HG02759 (cell line): ENCODE data around the gene RNU1-4.
"Not testable (repeated sequence)": the region's sequence is repeated elsewhere in the genome, so short reads cannot be mapped to it uniquely, and the experiment has no call there.

Experiments
- ATAC-seq: cut with Tn5 transposase; IDR thresholded peaks from one replicate; pipeline ENCODE4 v1.9.1; 2021; ENCODE audit warnings: mild to moderate bottlenecking, moderate library complexity; ENCODE audit not compliant: unreplicated experiment

Gene RNU1-4

GRCh38 chr1:16740047-16740964, at the start of gene RNU1-4:
RNU1-4 (plus strand) TSS chr1:16740516.
- peak; percentile 93 for ATAC-seq

DNA sequence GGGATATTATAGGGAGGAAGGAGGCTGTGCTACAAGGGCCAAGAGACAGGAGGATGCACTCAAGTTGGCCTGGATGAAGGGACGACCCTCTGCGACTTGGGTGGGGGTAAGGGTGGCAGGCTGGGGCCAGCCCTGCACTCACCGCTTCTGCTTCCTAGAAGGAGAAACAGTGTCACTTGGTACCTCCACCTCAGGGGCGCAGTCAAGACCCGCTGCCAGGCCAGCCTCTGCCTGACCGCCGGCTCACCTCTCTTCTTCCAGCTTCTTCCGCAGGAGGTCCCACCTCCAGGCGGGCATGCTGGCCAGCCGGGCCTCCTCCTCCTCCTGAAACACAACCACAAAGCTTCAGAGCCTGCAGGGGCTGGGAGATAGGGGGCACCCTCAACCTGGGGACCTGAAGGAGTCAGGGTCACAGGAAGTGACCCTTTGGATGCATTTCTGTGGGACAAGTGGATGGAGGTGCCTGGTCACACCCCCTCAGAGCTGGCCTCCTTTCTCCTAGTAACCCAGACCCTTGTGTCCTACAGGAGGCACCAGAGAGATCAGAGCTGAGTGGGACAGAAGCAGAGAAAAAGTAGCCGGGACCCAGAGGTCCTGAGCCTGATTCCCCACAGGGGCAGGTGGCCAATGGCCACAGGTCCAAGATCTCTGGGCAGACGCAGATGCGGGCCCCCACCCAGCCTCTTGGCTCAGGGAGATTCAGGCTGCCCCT, 49.2 kb upstream of the RNU1-4 start:
- not testable (repeated sequence) for ATAC-seq

DNA sequence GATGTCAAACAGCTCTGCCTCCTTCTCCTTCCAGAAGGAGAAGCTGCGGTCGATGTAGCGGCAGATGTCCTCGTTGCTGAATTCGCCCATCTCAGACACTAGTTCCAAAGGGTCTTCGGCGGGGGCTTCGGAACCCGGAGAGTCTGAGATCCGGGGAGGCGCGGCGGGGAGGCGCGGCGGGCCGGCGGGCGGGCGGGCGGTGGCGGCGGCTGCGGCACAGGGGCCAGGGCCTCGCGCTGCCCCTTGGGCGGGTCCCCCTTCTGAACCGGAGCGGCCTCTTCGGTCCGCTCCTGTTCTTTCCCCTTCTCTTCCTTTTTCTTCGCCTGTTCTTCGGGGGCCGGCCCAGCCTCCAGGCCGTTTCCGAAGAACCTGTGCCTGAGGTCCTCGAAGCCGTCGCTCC, 48.0 kb upstream of the RNU1-4 start:
- ATAC-seq = not testable (repeated sequence)

DNA sequence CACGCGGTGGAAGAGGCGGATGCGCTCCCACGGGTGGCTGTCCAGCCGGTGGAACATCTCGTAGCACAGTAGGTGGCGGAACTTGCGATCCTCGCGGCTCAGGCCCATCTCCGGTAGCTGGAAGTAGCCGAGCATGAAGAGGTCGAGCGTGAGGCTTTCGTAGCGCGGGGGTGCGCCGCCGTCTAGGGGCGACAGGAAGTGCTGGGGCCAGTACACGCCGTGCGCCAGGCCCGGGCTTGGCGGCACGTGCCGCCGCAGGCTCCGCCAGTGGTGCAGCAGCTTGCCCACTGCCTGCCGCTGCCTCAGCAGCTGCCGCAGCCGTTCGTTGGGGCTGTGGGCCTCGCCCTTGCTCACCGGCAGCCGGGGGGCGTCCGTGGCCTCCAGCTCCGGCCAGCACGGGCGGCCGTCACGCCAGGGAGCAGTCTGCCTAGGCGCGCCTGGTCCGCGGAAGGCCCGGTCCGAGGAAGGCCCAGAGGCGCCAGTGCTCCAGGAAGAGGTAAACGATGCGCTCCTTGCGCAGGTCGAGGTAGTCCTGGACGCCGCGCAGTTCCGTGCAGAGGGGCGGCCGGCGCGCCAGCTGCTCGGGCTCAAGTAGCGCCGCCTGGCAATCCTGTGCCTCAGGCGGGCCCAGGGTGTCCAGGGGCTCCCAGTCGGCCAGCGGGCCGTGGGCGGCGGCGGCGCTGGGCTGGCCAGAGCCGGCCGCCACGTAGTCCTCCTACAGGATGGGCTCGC, 47.4 kb upstream of the RNU1-4 start:
- ATAC-seq = not testable (repeated sequence)

GRCh38 chr1:16693449-16694307, 46.6 kb upstream of the RNU1-4 start:
- not testable (repeated sequence) for ATAC-seq

DNA sequence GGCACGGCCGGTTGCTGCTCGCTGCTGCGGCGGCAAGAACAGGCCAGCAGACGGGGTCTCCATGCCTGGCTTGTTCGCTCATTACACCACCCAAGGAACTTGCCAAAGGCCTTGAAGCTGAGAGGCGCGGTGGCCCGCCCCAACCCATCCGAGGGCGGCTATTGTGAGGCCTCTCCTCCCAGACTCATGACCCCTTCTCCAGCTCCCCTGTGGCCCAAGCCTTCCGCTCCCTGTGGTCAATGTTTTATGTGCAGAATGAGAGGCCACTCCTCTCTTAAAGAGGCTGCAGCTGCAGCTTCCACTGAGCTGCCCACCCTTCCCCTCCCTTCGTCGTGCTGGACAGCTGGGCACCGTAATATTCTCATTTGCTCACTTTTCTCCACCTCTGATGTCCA, 46.0 kb upstream of the RNU1-4 start:
- ATAC-seq = not testable (repeated sequence)

DNA sequence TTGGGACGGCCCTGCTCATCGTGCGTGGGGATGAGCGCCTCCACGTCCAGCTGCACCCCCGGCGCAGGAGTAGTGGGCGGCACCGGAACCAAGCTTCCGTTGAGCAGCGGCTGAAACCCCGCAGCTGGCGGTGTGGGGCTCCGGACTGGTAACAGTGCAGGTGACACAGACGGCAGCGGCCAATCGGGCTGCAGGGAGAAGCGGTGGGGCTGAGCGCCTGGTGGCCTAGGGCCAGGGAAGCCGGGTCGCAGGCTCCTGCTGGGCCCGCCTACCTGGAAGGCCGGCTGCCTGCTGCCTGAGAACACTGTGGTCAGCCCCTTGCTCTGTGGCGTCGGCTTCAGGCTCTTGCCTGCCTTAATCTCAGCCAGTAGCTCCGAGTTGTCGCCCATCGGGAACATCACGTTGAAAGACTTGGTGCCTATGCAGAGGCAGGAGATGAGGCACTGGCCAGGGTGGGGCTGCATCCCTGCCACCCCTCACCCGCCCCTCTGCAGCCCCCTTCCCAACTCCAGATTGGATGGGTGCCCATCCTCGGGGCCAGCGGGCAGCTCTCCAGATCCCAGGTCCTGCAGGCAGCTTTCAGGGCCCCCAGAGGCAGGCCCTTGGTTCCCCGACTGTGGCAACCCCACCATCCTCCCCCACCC, 43.7 kb upstream of the RNU1-4 start:
- not testable (repeated sequence) for ATAC-seq

DNA sequence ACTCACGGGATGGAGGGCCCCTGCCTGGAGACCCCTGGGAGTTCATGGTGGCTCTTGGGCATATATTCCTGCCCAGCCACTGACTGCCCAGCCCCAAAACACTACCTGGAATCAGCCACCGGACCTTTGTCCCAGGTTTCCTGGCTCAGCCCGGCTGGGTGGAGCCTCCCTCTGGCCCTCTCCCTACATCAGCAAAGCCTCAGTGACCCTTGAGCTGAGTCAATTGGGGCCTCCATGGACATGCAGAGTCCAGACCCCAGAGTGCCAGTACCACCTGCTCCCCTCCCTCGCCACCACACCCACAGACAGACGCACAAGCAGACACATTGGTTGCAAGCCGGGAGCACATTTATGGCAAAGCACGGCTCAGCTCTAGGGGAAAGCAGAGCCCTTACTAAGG, 43.2 kb upstream of the RNU1-4 start:
- ATAC-seq = not testable (repeated sequence)

DNA sequence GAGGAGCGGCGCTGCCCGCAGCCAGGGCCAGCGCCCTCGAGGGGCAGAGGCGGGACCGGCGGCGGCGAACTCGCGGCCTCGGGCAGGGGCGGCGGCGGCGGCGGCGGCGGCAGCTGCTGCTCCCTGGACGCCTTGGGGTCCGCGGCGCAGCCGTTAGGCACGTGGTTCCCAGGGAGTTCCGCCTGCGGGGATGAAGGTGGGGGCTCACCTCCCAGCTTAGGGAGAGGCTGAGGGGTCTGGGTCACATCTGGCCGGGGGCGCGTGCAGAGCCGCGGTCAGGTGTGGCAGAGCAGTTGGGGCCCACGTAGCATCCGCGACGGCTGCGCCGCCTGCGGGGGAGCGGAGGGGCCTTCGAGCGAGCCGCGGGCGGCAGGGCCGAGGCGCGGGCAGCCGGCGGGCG, 40.9 kb upstream of the RNU1-4 start:
- not testable (repeated sequence) for ATAC-seq

DNA sequence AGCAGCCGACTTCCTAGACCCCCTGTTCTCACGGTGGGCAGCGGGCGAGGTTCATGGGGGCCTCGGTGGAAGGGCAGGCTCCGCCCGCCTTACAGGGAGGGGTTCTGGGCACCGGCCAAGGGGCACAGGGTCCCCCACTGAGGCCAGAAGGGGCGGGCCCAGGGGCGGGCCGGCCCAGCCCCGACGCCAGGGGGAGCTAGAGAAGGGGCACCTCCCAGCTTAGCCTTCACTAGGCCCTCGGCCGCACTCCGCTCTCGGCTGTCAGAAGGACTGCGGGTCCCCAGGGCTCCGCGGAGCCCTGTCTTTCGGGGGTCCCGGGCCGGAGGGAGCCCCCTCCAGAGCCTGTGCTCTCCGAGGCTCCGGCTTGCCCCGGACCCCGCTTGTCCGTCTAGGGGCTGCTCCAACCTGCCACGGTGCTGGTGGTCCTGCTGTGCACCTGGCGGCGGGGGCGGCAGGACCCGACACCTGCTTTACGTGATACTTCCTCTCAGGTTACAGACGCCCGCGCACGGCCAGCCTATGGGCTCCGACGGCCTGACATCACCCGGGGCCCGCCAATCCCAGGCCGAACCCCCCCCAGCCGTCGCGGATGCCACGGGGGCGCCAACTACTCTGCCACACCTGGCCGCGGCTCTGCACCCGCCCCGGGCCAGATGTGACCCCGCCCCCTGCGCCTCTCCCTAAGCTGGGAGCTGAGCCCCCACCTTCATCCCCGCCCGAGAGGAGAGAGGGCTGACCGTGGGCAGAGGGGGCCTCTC, 40.0 kb upstream of the RNU1-4 start:
- not testable (repeated sequence) for ATAC-seq

GRCh38 chr1:16701189-16701588, 39.1 kb upstream of the RNU1-4 start:
- not testable (repeated sequence) for ATAC-seq

- not testable (repeated sequence) for ATAC-seq
These were observed 38.0 kb upstream of the RNU1-4 start for GRCh38 chr1:16702280-16702679.

- not testable (repeated sequence) for ATAC-seq
These were observed 37.2 kb upstream of the RNU1-4 start for GRCh38 chr1:16703141-16703540.

DNA sequence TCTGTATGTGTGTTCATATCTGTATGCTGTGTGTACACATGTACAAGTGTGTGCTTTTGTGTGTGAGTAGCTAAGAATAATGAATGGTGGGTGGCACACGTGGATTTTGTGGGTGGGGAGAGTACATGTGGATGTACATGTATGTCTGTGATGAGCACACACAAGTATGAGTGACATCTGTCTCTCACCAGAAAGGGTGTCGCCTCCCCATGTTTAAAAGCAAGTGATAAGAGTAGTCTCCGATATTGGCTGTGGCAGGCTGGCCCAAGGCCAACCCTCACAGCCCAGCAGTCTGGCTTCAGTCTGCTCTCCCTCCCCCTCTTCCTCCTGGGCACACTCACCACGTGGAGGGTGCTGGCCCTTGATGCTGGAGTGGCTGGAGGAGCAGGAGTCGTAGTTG, 36.7 kb upstream of the RNU1-4 start:
- not testable (repeated sequence) for ATAC-seq

DNA sequence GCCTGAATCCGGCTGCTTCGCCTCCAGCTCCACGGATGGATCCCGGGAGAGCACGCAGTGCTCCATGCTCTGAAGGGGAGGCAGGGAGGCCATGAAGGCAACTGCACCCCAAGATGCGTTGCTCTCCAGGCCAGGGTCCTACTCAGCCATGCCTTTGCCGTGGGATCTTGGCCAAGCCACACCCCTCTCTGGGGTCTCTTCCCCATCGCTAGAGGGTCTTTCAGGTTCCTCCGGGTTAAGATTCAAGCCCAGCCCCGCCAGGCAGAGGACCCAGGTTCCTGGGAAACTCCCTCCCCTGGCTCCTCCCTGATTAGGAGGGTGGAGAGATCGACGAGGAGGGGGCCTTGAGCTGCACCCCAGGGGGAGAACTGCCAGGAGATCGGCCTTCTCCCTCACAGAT, 36.2 kb upstream of the RNU1-4 start:
- not testable (repeated sequence) for ATAC-seq

GRCh38 chr1:16704502-16705100, 35.7 kb upstream of the RNU1-4 start:
- ATAC-seq = not testable (repeated sequence)

- not testable (repeated sequence) for ATAC-seq
These were observed 34.0 kb upstream of the RNU1-4 start for GRCh38 chr1:16706302-16706701.
